UCSD-AML1 (cell line): ENCODE measurements around the gene TBC1D19.

Source experiments
- DNase-seq: peaks from one replicate; lab custom pipeline; 2025; ENCODE audit not compliant: unreplicated experiment; lab: John Stamatoyannopoulos, UW

TBC1D19 gene

DNA sequence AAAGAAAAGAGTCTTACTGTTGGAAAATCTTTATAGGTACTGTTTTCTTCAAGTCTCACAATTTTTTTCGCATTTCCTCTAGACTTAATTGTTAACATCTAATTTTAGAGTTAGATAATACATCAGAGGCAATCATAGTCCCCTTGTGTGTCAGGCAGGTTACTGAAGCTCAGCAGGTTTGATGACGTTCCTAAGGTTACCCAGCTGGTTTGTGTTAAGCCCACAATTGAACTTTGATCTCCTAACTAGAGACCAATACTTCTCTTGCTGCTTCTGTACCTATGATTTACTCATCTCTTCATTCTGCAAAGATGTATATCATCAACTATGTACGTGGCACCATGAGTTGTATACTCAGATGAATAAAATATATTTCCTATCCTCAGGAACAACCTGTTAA, 145.1 kb downstream of the TBC1D19 start:
- no peak for DNase-seq

DNA sequence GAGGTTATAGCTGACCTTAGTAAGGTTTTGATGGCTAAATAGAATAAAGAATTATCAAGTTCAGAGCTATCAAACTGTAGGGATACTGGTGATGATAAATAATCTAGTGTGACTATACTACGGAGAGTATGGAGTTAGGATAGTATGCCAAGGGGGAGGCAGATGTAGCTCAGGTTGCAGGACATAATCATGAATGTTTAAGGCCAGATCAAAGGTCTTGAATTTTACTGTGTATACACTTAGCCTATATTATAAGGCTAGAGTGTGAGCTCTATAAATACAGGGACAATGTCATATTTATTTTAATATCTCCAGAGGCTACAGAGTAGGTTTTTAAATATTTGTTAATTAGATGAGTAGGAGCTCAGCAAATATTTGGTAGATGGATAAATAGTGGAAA, 145.7 kb downstream of the TBC1D19 start:
- no peak for DNase-seq

DNA sequence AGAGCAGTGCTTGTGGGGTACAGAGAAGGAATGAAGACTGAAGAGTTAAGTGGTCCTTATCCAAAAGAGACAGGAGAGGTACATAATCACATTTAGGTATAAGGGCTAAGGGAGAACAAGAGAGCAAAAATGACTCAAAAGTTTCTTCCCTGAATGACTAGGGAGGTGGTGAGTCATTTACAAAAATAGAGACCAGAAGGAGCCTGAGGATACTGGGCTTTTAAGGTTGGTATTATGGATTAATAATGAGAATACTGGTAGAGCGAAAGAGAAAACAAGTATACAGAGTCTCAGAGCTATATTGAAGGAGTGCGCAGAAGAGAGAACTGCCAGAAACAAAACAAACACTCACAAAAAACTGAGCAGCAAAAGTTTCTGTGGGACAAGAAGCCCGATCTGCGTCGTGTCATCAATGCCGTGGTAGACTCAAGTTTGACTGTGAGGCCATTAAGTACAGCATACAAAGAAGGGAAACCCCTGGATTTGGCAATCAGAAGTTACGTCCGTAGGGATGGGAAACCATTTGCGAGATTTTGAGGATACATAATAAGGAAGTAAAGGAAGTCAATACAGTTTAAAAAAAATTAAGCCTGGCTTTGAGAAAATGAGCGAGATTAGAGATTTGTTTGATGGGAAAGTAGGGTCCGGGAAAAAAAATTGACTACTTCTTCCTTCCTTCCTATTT, 147.6 kb downstream of the TBC1D19 start:
- DNase-seq: no peak

GRCh38 chr4:26732356-26732755, 148.5 kb downstream of the TBC1D19 start:
- DNase-seq: no peak

- no peak for DNase-seq
These were observed 152.7 kb downstream of the TBC1D19 start for GRCh38 chr4:26736621-26737020.

GRCh38 chr4:26737385-26737784, 153.5 kb downstream of the TBC1D19 start:
- DNase-seq: no peak

- DNase-seq: no peak
These were observed 157.6 kb downstream of the TBC1D19 start for GRCh38 chr4:26741491-26741871.

DNA sequence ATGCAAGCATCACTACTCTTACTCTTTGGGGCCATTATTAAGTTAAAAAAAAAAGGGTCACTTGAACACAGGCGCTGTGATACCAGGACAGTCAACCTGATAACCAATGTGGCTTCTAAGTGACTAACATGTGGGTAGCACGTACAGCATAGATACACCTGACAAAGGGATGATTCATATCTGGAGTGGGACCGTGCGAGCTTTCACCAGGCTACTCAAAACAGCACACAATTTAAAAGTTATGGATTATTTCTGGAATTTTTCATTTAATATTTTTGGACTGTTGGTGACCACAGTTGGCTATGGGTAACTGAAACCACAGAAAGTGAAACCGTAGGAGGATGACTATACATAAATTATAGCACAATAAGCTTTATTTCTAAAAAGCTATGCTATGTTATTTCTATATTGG, 162.9 kb downstream of the TBC1D19 start:
- DNase-seq: no peak

DNA sequence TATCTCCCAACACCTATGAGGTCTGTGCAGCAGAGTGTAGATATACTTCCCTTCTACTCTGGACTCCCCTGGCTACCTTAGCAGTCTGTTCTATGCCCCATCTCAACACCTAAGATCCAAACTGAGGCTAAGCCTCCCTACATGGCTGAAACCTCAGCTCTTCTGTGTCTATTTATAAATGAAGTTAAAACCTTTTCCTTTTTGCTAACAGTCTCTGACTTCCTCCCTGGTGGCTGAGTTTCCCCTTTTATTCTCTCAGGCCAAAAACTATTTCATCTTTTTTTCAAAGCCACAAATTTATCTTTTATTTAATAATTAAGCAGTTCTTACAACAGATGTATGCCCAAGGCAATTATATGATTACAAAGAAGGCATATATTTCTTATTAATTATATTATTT, 164.9 kb downstream of the TBC1D19 start:
- DNase-seq: no peak

DNA sequence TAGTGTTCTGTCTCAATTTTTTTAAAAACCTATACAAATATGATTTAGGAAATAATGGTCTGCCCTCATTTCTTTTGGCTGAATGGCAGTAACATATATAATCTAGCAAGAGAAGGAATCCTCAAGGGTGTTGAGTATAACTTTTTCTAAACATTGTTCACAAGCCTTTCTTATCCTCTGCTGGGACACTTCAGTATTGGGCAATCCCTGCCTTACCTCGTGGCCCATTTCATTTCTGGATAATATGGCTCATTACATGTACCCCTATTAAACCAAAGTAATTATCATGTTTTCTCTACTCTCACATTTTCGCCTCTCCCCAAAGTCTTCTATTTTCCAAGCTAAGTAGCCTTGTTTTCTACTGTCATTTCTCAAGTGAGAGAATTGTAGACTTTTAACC, 166.0 kb downstream of the TBC1D19 start:
- no peak for DNase-seq

DNA sequence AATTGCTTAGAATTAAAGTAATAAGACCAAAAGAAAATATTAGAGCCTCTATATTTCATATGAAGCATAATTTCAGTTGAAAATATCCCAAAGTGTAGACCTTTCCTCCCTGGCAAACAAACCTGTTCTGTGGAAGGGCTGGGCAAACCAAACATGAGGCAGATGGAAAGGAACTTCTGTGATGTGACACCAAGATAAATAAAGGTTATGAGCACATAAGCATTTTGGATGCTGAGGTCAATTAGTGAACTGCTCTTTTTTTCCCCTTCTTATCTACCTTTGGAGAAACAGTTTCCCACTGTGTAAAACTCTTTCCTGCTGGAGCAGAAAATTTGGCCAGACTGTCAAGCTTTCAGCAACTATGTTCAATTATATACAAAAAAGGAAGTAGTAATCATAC, 167.1 kb downstream of the TBC1D19 start:
- DNase-seq: no peak

DNA sequence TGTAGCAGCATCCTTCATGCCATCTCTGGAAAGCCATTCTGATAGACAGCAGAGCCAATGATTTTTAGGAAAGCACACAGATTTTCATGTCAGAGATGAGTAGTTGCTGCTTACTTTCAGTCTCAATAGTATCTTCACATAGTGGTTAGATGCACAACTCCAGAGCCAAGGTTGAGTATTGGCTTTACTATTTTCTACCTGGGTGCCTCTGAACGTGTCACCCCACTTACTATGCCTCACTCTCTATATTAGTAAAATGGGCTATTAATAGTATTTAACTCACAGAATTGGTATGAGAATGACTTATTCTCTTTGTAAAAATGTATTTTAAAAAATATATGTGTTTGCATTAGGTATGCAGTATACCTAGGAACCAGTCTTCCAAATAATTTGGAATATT, 168.0 kb downstream of the TBC1D19 start:
- no peak for DNase-seq

DNA sequence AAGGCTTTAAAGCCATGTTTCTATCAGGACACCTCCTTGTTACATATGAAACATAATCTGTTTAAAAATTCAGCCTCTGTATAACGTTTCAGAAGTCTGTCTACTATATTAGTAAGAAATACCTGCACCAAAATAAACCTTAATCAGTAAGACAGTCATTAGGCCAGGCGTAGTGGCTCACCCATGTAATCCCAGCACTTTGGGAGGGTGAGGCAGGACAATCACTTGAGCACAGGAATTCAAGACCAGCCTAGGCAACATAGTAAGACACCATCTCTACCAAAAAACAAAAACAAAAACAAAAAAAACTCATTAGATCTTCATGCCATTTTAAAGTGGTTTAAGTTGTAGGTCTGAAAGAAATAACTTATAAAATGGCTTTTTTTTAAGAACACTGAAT, 169.3 kb downstream of the TBC1D19 start:
- DNase-seq: no peak

DNA sequence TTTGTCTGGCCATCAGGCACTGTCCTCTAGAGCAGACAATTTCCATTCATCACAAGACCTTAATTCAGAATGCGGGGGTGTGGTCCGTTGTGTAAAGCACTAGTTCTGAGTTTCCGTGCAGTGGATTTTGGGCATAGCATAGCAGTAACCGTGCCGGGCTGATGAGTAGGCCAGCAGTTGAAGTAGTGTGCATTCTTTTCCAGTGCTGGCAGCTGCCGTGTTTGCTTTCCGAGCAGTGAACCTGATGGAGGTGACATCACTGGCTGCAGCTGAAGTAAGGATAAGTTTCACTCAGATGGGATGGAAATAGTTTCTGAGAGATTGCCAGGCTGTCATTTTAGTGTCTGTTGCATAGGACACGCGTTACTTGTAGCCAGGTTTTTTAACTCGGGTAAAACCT, 169.7 kb downstream of the TBC1D19 start:
- no peak for DNase-seq

DNA sequence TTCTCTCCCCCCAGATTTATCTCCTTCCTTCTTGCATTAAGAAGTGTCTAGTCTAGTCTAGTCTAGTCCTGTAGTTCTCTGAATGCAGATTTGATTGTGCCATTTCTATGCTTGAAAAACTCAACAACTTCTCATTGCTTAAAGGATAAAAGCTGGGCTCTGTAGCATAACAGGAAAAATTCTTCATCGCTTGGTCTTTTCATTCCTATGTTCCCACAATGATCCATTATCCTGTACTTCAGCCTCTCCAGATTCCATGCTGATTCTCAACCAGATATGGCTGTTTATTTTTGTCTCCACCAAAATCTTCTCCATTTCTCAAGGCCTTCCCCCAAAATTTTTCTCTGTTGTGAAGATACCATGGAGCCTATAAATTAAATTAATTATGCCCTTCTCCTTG, 173.9 kb downstream of the TBC1D19 start:
- DNase-seq: no peak

DNA sequence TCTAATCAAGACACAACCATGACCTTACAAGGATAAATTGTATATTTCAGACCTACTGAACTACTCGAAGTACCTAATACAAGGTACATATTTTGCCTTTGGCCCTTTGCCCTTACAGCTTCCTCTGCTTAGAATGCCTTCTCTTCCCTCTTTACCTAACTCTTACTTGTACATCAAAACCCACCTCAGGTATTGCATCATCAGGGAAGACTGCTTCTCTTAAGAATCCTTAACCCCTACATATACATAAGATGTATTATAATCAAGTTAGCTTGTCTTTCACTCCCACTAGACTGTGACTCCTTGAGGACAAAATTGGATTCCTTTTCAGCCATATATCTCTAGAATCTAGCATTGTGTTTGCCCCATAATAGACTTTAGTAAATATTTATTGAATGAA, 175.0 kb downstream of the TBC1D19 start:
- DNase-seq: no peak

GRCh38 chr4:26762650-26763049, 178.8 kb downstream of the TBC1D19 start:
- no peak for DNase-seq

- no peak for DNase-seq
These were observed 179.2 kb downstream of the TBC1D19 start for GRCh38 chr4:26763063-26763462.

DNA sequence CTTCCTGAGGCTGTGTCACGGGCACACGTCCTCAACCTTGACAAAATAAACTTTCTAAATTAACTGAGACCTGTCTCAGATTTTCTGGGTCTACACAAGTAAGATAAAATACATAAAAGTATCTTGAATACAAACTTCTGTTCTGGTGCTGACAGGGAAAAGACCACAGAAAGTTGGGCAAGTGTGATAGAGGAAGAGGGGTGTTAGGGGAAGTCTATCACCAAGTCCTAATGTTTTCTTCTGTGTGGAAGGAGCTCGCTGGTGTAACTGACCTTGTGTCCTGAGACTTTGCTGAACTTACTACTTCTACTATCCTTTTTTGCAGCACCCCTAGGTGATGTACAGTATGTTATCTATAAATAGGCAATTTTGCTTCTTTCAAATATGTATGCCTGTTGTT, 179.8 kb downstream of the TBC1D19 start:
- no peak for DNase-seq

DNA sequence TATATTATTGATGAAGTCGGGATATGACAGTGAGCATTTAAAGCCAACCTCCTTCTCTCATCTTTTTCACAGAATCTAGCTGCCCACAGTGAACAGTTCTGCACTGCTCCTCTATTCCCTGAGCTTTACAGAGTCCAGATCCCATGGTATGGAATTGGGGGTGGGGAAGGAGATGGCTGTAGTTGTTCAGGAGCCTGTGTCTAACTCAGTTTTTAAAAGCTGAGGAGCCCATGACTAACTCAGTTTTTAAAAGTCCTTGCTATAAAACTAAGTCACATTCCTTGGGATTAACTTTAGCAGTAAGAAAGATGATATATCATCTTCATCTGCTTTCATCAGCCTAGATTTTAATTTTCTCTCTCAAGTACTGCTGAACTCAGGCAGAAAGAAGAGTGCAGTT, 180.3 kb downstream of the TBC1D19 start:
- DNase-seq: no peak

GRCh38 chr4:26765515-26765914, 181.6 kb downstream of the TBC1D19 start:
- no peak for DNase-seq

DNA sequence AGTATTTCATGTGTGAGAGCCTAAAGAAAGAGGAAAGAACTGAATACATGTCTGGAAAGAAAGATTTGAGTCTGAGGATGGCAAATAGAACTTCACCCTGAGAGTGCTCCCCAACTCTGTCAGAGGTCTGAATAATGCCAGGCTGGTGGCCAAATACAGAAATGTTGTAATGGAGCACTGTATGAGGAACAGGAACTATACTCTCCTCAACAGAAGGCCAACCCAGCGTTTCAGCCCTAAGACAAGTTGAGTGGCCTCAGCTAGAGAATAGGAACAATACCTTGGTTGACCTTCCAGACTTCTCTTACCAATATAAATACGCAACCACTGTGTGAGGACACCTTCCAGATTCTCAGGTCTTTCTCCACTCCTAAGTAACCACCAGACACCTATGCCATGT, 182.3 kb downstream of the TBC1D19 start:
- DNase-seq: no peak

GRCh38 chr4:26772096-26772873, 188.4 kb downstream of the TBC1D19 start:
- no peak for DNase-seq
